Measurements from ENCODE around the gene EPHA2.
"Not testable (repeated sequence)": the region's sequence is repeated elsewhere in the genome, so short reads cannot be mapped to it uniquely, and the experiment has no call there.

EPHA2 gene

DNA sequence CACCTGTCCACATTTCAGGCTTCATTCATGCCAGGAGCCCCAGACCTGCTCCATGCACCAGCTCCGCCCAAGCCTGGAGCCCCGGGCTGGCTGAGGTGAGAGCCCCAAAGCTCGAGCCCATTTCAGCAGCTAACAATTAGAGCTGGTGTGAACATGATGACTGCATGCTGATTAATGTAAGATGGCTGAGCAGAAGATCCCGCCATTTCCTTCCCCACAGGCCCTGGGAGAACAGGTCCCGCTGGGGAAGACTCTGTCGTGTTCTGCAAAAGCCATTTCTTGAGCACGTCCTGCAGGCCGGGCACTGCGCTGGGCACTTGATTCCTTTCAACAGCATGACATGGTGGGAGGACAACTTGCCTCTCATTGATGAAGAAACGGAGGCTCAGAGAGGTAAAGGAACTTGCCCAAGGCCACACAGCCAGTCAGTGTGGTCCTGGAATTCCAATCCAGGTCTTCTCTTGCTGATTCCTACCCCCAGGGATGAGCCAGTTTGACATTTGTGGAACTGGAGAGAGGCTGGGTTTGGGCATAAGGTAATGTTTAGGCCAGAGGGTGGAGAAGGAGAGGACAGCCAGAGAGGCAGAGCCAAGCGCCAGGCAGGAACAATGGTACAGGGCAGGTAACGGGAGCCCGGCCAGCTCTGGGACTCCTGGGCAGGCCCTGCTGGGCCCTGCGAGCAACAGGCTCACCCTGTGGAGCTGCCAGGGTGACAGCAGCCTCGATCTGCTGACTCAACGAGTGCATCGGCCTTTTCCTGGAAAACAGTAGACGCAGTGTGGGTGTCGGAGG is 28.1 kb upstream of the EPHA2 start:
- DNase-seq (ENCODE audit: low read depth): no peak

DNA sequence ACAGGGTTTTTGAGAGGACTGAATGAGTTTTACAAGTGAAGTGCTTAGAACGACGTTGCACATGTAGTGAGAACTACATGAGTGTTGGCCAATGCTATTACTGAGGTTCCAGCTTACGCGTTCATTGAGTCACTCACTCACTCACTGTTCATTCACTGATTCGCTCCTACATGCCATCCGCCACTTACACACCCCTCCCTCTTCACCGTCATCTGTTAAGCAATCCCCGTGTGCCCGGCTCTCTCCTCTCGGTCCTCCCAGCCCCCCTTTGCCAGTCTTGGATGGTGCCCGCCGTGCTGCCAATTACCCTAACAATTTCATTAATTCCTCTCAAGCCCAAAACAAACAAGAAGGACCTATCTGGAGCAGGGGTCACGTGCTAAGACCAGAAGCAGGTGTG is 27.3 kb upstream of the EPHA2 start:
- DNase-seq (ENCODE audit: low read depth): no peak

DNA sequence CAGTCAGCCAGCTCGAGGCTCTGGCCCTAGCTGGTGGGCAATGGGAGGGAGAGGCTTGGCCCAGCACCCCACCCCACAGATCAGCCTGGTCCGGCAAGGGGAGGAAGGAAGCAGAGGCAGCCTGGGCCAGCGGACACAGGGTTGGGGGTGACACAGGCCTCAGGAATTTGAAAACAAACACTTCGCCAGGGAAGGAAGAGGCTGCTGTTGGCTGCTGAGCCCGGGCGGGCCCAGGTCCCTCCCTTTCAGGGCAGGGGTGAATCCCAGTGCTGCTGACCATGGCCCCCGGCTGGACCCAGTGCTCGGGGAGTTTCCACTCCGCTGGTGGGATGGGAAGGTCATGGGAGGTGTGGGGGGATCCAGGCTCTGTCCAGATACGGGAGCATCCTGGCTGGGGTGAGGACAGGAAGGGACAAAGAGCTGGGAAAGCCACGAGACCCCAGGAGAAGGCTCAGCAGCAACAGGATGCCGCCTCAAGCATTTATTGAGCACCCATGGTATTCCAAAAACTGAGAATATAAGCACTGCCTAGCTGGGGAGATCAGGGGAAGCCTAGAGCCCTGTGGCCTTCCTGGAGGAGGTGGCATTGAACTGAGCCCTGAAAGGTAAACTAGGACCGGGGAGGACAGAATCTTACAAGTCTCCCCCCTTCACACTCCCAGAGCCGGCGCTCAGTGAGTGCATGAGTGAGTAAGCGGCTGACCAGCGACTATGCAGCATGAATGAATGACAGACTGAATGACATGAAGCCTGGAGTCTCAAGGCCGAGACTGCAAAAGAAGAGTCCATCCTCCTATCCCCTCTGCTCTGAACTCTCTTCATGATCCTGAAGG is 26.2 kb upstream of the EPHA2 start:
- no peak for DNase-seq (ENCODE audit: low read depth)

DNA sequence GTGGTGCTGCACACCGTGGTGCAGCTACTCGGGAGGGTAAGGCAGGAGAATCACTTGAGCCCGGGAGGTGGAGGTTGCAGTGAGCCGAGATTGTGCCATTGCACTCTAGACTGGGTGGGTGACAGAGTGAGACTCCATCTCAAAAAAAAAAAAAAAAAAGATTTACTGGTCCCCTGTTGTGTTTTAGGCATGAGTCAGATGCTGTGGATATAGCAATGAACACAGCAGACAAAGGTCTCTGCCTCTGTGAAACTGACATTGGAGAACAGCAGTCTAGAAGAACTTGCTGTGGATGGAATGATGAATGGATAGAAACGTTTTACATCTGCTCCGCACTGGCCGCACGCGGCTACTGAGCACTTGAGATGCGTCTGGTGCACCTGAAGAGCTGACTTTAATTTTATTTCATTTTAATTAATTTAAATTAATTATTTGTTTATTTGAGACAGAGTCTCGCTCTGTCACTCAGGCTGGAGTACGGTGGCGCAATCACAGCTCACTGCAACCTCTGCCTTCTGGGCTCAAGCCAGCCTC is 24.5 kb upstream of the EPHA2 start:
- no peak for DNase-seq (ENCODE audit: low read depth)

DNA sequence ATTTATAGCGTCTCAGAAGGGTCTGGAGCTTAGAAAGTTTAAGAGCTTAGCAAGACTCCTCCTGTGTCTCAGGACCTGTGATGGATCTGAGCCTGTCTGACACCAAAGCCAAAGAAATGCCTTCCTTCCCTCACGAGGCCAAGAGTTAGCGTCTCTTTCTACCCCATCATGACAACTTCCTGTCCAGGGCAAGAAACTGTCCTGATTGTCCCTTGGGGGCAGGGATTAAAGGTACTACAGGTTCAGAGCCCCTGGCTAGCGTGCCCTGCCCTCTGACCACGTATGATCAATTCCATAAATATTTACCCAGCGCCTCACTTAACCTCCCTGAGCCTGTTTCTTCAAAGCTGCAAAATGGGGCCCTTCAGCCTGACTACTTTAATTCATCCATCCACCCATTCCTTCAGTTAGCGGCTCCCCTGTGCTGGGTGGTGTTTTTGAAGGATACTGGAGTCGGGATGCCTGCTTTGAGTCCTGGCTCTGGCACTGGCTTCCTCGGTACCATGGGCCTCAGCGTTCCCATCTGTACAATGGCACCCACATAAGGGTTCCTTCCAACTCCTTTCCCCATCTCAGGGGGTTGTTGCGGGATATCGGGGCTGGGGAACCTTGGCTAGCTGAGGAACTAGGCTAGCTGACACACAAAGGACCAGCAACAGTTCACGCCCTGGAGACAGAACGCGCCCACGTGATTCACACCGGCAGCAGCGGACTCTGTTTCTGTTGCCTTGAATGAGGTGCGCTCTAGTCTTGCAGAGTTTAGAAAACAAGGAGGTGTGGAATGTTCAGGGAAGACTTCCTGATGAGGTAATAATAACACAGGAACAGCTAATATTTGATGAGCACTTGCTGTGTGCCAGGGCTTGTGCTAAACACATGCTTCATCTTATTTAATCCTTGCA is 23.0 kb upstream of the EPHA2 start:
- no peak for DNase-seq (ENCODE audit: low read depth)

DNA sequence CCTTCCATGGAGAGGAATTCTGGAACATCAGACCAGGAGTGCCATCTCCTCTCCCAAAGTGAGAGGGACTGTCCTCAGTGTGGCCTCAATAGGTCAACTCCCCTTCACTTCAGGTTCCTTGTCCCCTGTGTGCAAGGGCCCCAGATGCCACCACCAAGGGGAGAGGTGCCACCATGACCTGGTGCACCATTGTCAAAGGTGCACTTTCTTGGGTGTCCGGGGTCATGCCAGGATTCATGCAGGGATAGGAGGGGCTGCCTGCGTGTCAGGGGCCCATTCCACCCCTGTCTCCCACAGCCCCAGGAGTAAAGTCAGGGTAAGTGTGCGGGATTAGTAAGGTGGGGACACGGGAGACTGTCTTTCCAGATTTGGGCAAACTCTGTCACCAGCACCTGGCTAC is 21.4 kb upstream of the EPHA2 start:
- DNase-seq (ENCODE audit: low read depth): no peak

DNA sequence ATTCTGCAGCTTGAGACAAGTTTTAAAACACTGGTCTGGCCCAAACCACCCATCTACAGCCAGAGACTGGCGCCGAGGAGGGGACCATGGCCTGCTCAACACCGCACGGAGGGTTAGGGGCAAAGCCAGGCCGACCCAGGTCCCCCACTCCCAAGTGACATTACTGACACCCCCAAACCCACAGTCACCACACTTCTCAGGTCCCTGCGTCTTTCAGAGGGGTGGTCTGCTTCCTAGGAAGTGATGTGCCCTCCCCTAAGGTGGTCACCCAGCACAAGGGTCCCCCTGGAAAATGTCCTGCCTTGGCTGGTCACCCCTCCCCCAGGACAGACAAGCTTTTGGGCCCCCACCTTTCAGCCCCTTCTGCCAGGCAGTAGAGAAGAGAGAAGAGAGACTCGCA is 20.8 kb upstream of the EPHA2 start:
- no peak for DNase-seq (ENCODE audit: low read depth)

DNA sequence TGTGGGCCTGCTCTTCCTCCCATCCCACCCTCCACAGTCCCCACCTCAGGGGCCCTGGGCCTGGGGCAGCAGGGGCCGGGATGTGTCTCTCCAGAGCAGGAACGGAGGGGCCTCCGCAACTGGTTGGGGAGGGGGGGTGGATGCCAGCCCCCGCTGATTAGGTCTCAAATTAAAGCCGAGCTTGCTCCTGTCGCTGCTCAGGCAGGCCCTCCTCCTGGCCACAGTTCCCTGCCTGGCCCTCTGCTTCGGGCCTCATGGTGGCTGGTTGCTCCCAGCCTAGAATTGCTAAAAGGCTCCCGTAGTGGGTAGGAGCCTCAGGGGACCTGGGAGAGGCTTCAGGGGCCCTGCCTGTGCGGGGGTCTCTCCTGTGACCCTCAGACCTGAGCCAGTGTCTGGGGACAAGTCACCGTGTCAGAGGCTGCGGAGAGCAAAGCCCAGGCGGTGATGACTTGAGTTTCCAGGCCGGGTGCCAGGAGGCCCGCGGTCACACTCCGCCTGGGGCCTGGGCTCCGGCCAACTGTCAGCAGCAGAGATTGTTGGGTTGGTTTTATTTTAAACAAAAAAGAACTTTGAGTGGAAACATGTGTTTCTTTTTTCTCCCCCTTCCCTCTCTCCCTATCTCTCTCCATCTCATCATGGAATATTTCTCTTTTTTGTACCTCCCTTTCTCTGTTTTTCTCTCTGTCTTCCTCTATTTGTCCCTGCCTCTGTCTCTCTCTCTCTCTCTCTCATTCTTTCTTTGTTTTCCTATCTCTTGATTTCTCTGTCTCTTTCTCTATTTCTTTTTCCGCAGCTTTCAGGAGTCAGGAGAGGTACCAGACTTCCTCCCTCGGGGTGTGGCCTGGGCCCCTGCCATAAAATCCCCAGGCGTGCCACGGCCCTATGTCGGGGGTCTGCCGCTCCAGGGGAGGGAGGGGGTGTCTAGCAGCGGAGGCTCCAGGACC is 20.0 kb upstream of the EPHA2 start:
- DNase-seq (ENCODE audit: low read depth): no peak

DNA sequence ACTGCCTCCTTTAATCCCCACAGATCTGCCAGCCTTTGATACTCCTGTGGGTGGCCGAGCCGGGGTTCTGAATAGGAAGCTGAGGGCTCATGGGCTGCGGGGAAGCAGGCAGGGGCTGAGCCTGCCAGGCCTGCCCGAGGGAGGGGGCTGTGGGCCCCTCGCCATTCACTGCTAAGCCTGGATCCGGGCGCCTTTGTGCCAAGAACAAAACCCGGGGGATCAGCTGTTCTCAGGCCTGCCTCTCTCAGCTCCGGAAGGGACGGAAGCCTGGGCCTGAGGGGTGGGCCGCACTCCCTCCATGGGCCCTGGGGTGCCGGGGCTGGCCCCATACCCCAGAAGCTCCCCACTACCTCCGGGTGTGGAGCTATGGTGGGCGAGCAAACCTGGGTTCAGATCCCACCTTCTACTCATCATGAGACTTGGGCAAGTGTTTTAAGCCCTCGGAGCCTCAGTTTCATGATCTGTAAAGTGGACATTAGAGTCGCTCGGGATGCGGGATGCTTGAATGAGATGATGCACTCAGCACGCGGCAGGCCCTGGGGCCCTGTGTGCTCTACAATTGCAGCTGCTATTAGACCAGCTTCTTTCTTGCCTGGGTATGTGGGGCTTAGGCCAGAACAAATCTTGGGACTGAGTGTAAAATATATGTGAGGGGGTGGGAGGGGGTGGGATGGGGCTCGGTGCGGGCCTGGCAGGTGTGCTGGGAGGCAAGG is 19.2 kb upstream of the EPHA2 start:
- no peak for DNase-seq (ENCODE audit: low read depth)

DNA sequence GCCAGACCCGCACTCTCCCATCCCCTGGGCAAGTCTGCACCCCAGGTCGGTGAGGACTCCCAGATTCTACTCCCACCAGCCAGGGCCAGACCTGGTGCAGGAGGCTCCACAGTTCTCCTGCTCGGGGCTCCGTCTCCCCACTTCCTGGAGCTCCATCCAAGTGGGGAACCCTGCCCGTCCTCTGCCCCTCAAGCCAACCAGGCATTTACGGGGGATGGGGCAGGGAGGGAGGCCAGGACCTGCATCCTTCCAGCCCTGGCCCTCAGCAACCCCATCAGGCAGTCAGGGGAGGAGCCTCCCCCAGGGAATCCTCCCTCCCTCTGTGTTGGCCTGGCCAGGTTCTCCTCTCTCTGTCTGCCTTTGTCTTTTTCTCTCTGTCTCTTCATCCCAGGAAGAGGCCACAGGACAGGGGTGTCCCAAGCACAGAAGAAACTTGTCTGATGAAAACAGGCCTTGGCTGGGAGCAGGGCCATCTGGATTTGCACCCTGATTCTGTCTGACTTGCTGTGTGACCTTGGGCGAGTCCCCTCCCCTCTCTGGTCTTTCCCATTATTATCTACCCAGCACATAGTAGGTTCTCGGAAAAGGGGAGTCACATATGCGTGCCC is 18.5 kb upstream of the EPHA2 start:
- no peak for DNase-seq (ENCODE audit: low read depth)

DNA sequence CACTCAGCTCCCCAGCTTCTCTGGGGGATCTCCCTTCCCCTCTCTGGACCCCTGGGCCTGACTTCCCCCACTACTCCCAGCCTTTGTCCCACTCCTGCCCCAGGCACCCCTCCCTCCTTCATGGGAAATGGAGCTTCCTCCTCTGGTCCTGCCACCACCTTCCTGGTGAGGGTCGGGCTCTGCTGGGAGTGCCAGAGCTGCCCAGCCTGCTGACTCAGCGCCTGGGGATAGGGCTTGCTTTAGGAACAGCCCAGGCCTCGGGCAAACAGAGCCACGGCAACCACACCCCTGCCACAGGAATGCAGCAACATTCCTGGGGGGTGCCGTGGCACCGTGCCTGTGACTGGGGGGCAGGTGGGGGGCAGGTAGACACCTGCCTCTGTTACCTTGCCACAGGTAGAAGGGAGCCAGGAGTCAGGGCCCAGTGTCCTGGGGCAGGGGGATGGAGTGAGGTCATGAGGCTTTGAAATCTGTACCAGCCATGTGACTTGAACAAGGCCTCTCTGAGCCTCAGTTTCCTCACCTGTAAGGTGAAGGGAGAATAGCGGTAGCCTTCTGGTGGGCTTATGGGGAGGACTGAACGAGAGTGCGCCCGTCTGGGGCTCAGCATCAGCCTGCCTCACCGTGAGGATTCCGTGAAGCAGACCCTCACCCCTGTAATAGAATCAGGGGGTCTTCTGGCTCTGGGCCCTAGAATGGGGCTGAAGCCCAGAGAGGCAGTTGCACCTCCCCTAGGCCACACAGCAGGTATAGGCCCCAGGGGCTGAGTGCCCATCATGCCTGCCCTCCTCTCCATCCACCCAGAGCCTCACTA is 17.8 kb upstream of the EPHA2 start:
- no peak for DNase-seq (ENCODE audit: low read depth)

DNA sequence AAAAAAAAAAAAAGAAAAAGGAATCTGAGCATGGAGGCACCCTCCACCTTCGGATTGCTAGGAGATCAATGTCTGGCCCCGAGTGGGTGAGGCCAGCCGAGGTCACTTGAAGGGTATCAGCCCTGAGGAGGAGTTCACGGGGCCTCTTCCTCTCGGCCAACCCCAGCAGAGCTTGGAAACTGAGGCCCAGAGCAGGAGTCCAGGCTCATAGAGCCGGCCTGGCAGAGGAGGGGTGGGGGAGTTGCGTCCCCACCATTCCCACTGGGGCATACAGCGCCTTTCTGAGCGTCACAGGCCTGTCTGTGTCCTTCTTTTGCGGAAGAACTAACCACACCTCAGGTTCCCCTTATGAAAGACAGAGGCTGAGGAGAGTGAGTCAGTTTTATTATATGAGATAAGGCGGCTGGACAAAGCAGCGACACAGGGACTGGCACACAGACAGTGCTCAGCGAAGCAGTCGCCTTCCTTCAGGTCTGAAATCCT is 17.1 kb upstream of the EPHA2 start:
- DNase-seq (ENCODE audit: low read depth): no peak

DNA sequence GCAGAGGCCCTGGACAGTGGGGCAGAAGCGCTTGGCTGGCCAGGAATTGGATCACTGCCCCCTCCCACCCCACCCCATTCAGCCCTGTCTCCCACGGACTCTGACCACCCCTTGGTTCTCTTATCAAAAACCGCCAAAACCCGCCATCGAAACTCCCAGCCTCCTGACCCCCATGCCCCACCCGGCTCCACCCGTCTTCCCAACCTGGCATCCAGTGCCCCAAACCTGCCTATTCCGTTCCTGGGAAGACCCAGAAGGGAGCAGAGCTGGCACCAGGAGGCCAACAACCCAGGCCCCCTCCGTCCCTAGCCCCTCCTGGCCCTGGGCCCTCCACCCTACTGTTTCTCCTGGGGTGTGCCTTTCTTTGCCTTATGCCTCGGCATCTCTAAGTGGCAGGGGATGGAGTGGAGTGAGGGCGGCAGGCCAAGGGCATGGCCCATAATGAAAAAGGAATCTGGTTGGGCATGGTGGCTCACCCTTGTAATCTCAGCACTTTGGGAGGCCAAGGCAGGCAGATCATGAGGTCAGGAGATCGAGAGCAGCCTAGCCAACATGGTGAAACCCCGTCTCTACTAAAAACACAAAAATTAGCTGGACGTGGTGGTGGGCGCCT is 16.5 kb upstream of the EPHA2 start:
- no peak for DNase-seq (ENCODE audit: low read depth)

DNA sequence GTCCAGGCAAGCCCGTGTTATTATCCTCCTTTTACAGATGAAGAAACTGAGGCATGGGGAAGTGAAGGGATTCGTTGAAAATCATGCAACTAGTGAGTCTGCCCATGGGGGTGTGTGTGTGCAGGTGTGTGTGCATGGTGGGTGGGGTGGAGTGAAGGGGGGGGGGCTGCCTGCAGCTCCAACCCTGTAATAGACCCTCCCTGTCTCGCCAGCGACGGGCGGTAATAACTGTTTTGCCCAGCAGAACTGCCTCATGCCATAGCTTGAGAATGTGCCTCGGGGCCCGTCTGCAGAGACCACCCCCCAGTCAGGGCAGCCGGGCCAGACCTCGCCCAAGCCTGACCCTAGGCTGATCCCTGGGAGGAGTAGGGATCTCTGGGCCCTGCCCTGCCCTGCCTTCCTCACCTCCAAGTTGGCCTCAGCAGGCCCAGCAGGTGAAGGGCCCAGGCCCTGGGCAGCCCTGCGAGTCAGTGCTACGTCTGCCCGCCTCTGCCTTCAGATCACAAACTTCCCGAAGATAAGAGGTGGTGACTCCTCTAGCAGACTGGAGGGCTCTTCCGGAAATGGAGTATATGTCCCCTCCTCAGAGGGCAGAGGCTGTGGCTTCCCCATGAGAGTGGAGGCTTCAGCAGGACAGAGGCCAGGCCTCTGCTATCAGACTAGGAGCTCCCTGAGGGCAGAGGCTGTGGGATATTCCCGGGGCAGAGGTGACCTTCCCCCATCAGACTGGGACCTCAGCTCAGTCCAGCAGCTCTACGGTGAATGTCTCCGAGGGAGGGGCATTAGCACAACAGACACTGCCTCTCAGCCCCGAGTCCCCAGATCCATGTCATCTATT is 15.7 kb upstream of the EPHA2 start:
- no peak for DNase-seq (ENCODE audit: low read depth)

DNA sequence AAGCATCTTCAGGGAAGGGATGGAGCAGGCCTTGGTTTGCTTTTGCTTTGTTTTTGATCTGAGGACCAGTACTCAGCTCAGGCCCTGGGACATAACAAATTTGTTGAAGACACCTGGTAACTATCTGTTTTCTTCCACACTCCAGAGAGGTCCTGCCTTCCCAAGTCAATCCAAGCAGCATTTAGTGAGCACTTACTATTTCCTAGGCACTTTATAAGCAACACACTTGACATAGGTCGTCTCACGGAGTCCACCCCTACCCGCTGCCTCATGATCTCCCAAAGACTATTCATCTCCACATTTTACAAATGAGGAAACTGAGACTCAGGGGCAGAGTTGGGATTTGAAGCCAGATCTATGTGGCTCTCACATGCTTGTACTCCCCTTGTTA is 14.4 kb upstream of the EPHA2 start:
- DNase-seq (ENCODE audit: low read depth): no peak

DNA sequence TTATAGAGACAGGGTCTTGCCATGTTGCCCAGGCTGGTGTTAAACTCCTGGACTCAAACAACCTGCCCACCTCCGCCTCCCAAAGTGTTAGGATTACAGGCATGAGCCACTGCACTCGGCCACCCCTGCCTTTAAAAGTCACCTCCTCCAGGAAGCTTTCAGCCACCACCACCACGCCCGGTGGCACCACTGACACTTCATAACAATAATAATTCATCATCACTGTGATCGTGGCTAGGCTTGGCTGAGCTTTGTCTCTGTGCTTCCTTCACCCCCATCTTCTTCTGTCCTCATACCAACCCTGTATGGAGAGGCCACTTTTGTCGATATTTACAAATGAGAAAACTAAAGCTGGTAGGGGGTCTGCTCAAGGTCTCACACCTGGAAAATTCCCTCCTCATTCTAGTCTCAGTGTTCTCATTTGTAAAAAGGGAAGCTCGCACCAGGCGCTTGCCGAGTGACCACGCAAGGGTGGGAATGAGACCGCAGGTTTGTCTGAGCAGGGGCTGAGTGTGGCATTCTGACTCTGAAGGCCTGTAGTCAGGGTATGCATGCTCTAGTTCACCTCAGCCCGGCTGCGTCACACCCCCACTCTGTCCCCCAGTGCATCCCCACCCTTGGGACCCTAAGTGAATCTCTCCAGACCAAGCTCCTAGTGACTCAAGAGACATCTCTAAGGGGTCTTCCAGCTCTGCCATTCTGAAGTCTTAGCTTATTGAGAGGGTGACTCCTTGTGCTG is 12.9 kb upstream of the EPHA2 start:
- no peak for DNase-seq (ENCODE audit: low read depth)

DNA sequence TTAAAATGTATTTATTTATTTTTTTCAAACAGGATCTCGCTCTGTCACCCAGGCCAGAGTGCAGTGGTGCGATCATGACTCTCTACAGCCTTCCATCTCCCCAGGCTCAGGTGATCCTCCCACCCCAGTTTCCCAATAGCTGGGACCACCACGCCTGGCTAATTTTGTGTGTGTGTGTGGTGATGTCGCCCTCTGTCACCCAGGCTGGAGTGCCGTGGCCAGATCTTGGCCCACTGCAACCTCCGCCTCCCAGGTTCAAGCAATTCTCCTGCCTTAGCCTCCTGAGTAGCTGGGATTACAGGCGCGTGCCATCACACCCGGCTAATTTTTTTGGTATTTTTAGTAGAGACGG is 12.3 kb upstream of the EPHA2 start:
- not testable (repeated sequence) for DNase-seq (ENCODE audit: low read depth)
